Measurements from ENCODE around the gene LAMC3.

Gene LAMC3

DNA sequence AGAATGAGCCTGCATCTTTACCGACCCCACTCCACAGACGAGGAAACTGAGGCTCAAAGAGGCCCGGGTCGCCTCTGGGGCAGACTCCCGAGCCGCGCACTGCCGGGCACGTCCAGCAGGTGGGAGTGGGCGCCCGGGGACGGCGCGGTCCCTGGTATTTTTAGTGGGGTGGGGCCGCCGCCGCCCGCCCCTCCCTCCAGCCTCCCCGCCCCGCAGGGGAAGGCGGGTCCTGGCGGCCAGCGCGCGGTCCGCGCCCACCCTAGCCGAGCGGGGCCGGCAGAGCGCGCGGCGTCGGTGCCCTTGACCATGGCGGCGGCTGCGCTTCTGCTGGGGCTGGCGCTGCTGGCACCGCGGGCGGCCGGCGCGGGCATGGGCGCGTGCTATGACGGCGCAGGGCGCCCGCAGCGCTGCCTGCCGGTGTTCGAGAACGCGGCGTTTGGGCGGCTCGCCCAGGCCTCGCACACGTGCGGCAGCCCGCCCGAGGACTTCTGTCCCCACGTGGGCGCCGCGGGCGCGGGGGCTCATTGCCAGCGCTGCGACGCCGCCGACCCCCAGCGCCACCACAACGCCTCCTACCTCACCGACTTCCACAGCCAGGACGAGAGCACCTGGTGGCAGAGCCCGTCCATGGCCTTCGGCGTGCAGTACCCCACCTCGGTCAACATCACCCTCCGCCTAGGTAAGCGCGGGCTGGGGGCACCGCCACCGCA is at the start of gene LAMC3:
LAMC3 (plus strand) TSS at position 266 of the 710 bp plus-strand sequence; CDS start at position 307, 41 bp downstream.
- no peak for DNase-seq

DNA sequence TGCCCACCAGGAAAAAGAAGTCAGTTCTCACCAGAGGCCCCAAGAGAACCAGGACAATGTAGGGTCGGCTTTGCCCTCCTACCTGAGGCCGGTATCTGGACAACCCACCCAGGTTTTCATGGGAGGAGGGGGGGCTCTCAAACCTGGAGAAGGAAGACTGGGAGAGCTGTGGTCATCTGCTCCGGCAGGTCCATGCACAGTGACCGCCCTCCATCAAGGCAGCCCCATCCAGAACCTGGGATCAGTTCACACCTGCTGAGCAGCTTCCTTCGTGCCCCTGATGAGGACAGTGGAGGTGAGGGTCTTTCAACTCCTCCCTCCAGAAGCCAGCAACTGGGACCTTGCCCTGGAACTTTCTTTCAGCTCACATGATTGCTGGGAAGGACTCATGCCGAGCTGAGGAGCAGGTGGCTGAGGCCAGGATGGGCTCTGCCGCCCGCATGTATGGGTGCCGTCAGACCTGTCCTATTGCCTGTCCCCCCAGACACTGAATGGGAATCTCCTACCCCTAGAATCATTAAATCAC is 49.1 kb upstream of the LAMC3 start:
- no peak for DNase-seq

DNA sequence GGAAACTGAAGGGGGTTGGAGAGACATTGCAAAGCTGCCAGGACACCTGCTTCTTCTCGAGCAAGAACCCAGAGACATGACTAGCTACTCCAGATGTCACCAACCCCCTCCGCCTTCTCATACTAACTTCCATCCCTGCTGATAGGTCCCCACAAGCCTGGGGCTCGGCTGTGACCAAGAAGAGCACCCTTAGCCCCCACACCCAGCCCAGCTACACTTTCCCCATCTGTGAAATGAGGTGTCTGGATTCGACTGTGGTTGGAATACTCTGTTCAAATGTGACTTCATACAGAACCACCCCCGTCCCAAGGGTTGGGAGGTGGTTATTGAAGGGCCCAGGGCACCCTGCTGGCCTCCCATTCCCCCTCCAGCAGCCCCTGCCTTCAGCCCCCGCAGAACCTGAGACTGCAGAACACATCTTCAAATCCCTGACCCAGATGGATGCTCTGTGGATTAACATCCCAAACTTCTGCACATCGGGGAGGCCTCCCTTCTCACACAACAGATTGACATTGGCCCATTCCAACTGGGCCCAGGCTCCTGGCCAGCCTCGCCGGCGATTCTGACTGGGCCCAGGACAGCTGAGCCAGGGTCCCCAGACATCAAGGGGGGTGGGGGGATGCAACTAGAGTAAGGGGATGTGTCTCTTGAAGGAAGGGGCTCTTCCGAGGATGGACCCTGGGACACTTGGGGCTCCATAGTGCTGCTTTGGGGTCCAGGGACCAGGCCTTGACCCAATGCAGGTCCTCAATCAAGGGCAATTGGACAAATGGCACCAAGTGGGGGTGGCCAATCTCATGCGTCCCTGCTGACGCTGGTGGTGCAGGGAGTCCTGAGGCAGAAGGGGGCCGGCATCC is 48.2 kb upstream of the LAMC3 start:
- no peak for DNase-seq

DNA sequence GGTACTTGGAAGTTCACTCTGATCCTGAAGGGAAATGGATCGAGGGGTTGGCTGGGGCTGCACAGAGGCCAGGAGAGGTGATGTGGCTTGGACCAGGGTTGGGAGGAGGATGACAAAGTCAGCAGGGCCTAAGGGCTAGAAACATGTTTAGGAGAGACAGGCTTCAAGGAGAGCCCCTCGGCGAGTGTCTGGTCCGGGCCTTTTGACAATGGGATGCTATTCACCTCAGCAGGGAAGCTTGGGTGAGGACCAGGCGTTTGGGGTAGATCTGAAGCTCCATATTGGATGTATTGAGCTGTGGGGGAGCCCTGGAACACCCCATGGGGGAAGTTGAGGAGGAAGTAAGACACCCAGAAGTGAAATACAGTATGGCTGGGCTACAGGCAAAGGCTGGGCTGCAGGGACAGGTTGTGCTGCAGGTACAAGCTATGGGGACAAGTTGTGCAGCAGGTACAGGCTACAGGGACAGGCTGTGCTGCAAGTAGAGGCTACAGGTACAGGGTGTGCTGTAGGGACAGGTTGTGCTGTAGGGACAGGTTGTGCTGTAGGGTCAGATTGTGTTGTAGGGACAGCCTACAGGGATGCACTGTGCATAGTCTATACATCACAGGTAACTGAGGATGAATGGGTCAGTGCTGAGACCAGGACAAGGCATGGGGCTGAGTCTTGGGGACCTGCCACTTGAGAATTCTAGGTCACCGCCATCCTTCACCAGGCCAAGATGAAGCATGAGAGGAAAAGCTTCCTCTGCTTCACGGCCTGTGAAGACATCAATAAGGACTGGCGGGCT is 47.3 kb upstream of the LAMC3 start:
- DNase-seq, result no peak

DNA sequence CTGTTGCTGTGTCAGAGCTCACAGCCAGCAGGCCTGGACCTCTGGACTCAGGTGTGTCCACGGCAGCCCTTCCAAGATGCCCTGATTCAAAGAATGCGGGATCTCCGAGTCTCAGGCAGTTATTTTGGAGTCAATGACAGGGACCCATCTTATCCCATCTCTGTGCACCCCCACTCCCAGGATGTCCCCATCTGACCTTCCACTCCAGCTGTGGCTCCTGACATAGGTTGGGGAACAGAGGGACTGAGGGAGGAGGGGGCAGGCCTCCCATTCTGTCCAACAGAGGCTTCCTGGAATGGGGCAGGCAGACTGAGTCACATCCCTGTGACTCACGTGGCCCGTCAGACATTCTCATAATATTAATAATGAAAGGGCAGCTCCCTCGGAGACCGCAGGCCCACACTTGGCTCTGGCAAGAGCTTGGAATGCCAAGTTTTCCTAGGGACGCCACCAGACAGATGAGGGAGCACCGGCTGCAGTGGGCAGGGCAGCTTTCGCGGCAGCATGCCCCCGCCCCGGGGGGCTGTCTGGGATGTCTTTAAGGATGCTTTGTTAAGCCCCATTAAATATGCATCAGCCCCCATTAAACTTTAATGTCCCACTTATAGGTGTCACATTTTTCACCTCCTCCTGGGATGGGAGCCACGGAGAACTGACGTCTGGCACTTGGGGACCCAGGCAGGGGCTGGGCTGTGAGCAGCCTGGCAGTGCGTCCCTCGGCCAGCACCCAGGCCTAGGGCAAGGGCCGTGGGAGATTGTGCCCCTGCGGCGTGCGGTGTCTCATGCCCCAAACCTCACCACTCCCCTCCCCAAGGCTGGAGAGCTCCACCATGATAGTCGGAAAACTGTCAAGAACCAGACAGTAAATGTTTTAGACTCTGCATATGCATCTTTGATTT is 46.3 kb upstream of the LAMC3 start:
- no peak for DNase-seq

DNA sequence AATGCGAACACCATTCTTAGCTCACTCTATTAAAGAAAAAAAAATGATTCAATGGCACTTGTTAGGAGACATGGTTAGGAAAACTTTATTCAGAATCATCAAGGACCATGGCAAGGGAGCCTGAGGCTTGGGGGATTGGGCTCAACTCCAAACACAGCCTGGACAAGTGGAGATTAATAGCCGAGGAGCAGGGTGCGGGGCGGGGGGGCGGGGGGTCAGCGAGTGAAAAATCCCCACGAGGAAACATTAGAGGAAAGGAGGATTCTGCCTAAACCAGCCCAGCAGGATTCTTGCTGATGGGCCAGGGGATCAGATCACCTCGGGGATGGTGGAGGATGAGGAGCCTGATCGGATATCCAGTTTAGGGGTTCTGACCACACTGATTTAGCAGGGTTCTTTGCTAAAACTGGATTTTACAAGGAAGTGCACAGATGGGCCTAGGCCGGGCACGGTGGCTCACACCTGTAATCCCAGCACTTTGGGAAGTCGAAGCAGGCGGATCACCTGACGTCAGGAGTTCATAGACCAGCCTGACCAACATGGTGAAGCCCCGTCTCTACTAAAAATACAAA is 45.6 kb upstream of the LAMC3 start:
- DNase-seq, result no peak

DNA sequence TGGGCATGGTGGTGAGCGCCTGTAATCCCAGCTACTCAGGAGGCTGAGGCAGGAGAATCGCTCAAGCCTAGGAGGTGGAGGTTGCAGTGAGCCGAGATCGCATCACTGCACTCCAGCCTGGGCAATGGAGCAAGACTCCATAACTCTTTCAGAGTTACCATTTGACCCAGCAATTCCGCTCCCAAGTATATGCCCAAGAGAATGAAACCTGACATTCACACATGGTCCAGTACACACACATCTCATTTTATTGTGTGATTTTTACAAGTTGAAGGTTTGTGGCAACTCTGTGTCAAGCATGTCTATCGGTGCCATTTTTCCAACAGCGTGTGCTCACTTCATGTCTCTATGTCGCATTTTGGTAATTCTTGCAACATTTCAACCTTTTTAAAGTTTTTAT is 45.1 kb upstream of the LAMC3 start:
- no peak for DNase-seq

DNA sequence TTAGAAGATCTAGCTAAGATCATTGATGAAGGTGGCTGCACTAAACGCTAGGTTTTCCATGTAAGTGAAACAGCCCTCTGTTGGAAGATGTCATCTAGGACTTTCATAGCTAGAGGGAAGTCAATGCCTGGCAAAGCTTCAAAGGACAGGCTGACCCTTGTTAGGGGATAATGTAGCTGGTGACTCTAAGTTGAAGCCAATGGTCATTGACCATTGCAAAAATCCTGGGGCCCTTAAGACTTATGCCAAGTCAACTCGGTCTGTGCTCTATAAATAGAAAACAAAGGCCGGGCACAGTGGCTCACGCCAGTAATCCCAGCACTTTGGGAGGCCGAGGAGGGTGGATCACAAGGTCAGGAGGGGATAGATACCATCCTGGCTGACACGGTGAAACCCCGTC is 43.3 kb upstream of the LAMC3 start:
- no peak for DNase-seq

DNA sequence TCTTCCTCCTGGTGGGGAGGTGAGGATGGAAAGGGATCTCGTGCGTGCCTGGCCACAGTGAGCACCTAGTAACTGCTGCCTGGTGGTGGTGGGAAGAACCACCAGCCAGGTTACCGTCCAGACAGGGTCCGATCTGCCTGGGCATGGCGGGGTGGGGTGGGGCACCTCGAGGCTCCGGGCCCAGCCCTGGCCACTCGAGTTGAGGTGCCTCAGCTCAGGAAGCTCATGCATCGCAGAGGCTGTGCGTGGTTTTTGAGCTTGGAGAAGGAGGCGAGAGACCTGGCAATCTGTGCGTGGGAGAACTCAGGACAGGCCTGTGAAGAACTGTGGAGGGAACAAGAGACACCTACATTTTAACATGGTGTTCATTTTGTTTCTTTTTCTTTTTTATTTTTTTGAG is 38.9 kb upstream of the LAMC3 start:
- DNase-seq, result no peak

DNA sequence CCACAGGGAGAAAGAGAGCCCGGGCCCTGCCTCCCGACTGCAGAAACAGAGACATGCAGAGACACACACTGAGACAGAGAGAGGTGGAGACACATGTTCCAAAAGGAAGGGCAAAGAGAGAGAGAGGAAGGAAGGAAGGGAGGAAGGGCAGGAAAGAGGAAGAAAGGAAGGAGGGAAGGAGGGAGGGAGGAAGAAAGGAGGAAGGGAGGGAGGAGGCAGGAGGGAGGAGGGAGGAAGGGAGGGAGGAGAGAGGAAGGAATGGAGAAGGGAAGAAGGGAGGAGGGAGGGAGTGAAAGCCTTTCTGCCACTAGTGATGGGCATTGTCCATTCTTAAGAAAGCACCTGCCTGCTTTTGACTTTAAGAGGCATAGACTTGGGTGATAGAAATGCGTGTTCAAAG is 38.1 kb upstream of the LAMC3 start:
- DNase-seq, result no peak

DNA sequence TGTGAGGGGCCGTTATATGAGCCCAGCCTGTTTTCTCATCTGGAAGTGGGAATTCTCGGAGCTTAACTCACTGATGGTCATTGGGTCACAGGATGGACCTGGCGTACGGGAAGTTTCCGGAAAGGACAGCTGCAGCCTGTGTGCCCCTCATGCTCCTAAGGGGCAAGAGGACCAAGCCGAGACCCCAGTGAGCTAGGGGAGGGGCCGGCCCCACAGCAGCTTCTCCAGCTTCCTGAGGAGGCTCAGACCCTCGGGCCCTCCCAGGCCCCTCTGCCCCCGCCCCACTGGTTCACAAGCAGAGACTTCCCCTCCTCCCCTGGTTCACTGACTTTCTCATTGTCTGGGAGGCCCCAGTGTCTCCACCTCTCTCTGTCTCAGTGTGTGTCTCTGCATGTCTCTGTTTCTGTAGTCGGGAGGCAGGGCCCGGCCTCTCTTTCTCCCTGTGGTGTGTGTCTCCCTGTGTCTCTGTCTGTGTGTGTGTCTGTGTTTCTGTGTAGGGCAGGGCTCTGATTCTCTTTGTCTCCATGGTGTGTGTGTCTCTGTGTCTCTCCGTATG is 37.6 kb upstream of the LAMC3 start:
- no peak for DNase-seq

DNA sequence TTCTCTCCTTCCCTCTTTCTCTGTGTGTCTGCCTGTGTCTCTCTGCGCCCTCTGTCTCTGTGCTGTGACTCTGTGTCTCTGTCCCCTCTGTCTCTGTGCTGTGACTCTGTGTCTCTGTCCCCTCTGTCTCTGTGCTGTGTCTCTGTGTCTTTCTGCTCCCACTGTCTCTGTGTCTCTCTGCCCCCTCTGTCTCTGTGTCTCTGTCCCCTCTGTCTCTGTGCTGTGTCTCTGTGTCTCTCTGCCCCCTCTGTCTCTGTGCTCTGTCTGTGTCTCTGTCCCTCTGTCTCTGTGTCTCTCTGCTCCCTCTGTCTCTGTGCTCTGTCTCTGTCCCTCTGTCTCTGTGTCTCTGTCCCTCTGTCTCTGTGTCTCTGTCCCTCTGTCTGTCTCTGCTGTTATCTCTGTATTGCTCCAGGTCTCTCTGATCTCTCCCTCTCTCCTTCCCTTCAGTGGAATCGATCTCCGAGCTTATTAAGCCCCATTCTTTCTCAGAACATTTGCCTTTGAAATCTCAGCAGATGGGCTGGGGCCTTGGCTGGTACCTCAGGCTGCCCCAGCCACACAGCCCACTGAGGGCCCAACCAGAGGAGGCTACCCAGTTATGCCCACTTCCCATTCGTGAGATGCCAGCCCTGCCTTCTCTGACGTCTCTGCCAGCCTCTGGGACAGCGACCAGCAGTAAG is 36.6 kb upstream of the LAMC3 start:
- DNase-seq, result no peak

DNA sequence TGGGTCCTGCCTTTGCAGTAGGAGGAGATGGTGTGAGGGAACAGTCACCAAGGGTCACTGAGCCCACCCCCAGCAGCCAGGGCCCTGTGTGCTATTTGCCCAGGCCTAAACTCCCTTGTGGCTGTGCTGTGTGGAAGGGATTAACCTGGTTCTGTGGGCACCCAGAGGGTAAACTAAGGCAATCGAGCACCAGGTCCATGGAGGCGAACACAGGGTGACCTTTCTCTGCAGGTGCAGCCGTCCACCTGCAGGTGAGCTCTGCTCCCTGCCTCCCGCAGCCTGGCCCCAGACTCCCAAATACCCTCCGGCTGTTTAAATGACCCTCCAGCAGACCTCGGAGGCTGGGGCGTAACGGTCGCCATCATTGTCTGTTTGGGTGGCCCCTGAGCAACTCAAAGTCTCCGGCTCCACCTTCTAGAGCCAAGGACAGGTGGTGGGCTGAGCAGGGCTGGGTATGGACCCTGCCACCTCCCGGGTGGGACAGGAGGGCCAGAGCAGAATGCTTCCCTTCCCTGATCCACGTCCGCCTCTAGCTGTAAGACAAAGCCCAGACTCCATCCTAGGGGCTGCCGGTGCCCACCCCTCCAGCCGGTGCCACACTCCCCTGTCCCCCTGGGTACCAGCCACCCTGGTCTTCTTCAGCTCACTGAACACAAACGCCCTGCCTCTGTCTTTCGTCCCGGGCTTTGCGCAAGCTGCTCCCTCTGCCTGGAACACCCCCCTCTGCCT is 35.9 kb upstream of the LAMC3 start:
- no peak for DNase-seq

DNA sequence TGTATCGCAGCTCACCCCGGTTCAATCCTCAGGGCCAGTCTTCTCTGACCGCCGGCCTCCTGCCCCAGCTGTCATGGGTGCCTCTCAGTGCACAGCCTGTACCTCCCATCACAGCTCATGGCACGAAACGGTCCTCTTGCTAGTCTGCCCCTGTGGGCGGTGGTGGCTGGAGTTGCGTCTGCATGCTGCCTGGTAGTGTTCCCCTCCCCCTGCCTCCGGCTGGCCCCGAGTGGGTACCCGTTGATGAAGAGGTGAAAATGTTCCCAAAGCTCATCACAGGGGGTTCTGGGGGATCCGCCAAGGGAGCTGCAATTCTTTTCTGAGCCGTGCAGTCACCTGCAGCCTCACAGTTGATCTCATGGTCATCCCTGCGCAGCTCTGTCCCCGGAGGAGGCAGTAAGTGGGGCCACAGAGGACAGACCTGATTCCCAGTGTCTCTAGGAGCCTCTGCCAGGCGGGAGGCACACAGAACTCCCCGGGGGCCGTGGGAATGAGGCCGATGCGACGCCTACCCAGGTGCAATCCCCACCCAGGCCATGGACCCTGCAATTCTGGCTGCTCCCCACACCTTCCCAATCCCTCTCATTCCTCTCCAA is 35.2 kb upstream of the LAMC3 start:
- DNase-seq, result no peak

DNA sequence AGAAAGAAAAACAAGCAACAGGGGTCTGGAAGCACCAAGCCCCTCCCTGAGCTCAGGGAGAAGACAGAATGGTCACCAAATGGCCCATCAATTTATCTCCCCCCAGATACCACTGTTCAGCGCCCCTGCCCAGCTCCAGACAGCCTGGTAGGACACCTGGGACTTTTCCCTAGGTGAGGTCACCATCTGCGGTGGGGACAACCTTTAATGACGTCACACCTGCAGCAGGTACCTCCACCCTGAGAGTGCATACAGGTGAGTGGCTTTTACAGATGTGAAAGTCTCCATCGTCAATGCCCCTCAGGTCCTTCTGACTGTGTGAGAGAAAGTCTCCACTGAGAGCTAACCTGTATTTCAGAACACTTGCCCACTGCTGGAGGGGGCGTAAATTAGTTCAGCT is 34.3 kb upstream of the LAMC3 start:
- no peak for DNase-seq

DNA sequence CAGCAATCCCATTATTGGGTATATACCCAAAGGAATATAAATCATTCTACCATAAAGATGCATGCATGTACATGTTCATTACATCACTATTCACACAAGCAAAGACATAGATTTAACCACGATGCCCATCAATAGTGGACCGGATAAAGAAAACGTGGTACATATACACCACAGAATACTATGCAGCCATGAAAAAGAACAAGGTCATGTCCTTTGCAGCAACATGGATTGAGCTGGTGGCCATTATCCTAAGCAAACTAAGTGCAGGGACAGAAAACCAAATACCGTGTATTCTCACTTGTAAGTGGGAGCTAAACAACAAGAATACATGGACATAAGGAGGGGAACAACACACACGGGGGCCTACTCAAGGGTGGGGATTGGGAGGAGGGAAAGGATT is 33.8 kb upstream of the LAMC3 start:
- DNase-seq, result no peak

DNA sequence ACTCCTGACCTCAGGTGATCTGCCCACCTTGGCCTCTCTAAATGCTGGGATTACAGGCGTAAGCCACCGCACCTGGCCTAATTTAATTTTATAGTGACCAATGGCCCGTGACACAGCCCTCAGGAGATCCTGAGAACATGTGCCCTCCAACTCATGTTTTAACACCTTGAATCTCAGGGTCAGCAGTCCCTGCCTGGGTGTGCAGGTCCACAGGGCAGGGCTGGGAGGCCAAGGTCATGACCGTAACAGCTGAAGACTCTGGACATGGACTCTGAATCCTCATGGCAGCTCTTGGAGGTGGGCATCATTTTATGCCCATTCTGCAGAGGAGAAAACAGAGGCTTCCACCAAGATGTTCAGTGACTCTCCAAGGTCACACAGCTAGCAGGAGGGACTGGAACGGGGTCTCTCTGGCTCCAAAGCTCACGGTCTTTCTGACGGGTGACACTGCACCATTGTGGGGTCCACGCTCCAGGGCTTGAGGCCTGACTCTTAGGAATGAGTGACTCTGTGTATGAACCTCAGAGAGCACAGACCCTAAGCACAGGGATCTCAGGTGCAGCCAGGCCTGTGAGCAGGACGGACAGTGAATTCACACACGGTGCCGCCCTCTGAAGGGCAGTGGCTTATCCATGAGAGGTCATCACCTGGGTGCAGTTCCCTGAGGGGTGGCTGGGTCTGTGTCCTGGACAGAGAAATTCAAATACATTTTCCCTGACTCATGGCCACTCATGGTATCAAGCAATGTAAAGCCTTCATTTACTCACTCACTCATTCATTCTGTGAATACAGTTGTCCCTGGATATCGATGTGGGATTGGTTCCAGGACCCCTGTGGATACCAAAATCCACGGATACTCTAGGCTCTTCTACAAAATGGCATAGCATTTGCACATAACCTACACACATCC is 32.8 kb upstream of the LAMC3 start:
- no peak for DNase-seq

DNA sequence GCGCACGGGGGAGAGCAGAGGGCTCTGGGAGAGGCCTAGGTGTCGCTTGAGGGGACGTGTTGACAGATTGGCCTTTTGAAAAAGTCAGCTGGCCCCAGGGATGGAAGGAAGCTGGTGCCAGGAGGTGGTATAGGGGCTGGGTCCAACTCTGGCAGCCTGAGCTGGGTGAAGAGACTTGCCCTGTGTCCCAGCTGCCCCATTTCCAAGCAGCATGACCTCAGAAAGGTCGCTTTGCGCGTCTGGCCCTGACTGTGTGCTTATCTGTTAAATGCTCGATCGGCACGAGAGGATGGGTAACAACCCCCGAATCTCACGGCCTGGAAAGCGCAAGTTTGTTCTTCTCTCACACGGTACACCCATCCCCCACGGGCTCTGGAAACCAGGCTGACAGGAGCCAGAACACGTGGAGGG is 31.2 kb upstream of the LAMC3 start:
- no peak for DNase-seq
